Liver (tissue), 3 donors: ENCODE data around the gene PITHD1.

ENCODE experiments used
- CTCF ChIP-seq: fragments of 150-350 bp; IDR thresholded peaks from 2 replicates; pipeline ENCODE4 v1.5.1; 2017; ENCODE audit warnings: improper control_type of control experiment, low read depth, low read length; ENCODE audit not compliant: missing input control
- EGR1 ChIP-seq, 2 donors: IDR thresholded peaks; 2 replicates each; pipeline ENCODE4 v1.6.1; 2016 to 2018; ENCODE audit warnings: antibody characterized with exemption in 2 of 2, low read depth in 2 of 2
- HNF4A ChIP-seq, 2 donors: conservative IDR thresholded peaks; 2 replicates each; pipeline ENCODE4 v1.6.1; 2016; ENCODE audit warnings: antibody characterized with exemption in 2 of 2, mild to moderate bottlenecking in 2 of 2
- JUND ChIP-seq, 2 donors: IDR thresholded peaks; 2 replicates each; pipeline ENCODE4 v1.6.1; 2016; ENCODE audit warnings: antibody characterized with exemption in 2 of 2
- MAX ChIP-seq: IDR thresholded peaks from 2 replicates; pipeline ENCODE4 v1.6.1; 2016; ENCODE audit warnings: antibody characterized with exemption
- RAD21 ChIP-seq, 2 donors: IDR thresholded peaks; 2 replicates each; pipeline ENCODE4 v1.6.1; 2016; ENCODE audit warnings: antibody characterized with exemption in 2 of 2, mild to moderate bottlenecking in 2 of 2
- SP1 ChIP-seq: IDR thresholded peaks from 2 replicates; pipeline ENCODE4 v1.6.1; 2018; ENCODE audit warnings: antibody characterized with exemption, mild to moderate bottlenecking
- TAF1 ChIP-seq: conservative IDR thresholded peaks from 2 replicates; pipeline ENCODE4 v1.6.1; 2016; ENCODE audit warnings: antibody characterized with exemption, mild to moderate bottlenecking
- ZBTB33 ChIP-seq: IDR thresholded peaks from 2 replicates; pipeline ENCODE4 v1.6.1; 2016; ENCODE audit warnings: antibody characterized with exemption
- donor health status: healthy.
- donor health status: healthy.

- no peak for TF ChIP-seq CTCF
- no peak for TF ChIP-seq SP1
- no peak for TF ChIP-seq JUND (IDR thresholded peaks at IDR 0.05)
- no peak for TF ChIP-seq HNF4A (conservative IDR thresholded peaks at IDR 0.05)
- TF ChIP-seq MAX = no peak
- no peak for TF ChIP-seq EGR1 (IDR thresholded peaks at IDR 0.05; ENCODE audit: low read depth in 2 of 2)
- no peak for TF ChIP-seq RAD21 (IDR thresholded peaks at IDR 0.05)
- no peak for TF ChIP-seq TAF1
- TF ChIP-seq ZBTB33 = no peak
Measured at GRCh38 chr1:23825762-23826522, 47.7 kb downstream of the PITHD1 start.
